Measurements from ENCODE around the gene TENM4. TPM values are rescaled to one million over a fixed set of nuclear protein-coding genes. Genes with fewer than 3 reads are reported as not detected.

Gene TENM4
- total RNA-seq, 1 experiment from 2014 or later = 9.9 TPM

- H3K9me3 Mint-ChIP-seq (ENCODE audit: unreplicated experiment) = no peaks in the 10 kb centered on the region
- TF ChIP-seq, protein P1, sequence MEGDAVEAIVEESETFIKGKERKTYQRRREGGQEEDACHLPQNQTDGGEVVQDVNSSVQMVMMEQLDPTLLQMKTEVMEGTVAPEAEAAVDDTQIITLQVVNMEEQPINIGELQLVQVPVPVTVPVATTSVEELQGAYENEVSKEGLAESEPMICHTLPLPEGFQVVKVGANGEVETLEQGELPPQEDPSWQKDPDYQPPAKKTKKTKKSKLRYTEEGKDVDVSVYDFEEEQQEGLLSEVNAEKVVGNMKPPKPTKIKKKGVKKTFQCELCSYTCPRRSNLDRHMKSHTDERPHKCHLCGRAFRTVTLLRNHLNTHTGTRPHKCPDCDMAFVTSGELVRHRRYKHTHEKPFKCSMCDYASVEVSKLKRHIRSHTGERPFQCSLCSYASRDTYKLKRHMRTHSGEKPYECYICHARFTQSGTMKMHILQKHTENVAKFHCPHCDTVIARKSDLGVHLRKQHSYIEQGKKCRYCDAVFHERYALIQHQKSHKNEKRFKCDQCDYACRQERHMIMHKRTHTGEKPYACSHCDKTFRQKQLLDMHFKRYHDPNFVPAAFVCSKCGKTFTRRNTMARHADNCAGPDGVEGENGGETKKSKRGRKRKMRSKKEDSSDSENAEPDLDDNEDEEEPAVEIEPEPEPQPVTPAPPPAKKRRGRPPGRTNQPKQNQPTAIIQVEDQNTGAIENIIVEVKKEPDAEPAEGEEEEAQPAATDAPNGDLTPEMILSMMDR (IDR thresholded peaks at IDR 0.05; ENCODE audit: unreplicated experiment) = no peak
- H3K27me3 Mint-ChIP-seq (ENCODE audit: insufficient read depth, unreplicated experiment) = no peaks in the 10 kb centered on the region
- no TSS peak for BruUV-seq (replicated peaks)
- intact Hi-C loops (cut with micrococcal nuclease) = no loop called here
- no peak overlapping the region for H3K27ac Mint-ChIP-seq (ENCODE audit: low read depth, unreplicated experiment)
- no peak overlapping the region for H3K4me3 Mint-ChIP-seq (ENCODE audit: unreplicated experiment)
- no peak for DNase-seq (ENCODE audit: unreplicated experiment)
- no peaks in the 10 kb centered on the region for H3K4me1 Mint-ChIP-seq (ENCODE audit: insufficient read depth, unreplicated experiment)
- POLR2A ChIA-PET = no interaction called here
- H3K36me3 Mint-ChIP-seq (ENCODE audit: insufficient read depth, unreplicated experiment) = no peaks in the 10 kb centered on the region
- CTCF ChIA-PET = interaction anchor here (0.6 to 1.5 kb wide), 4 partner anchors 30 to 498 kb away, joined by 3 to 6 read pairs (median 4); no protein-coding TSS in a partner anchor
These were observed 687.5 kb downstream of the TENM4 start for GRCh38 chr11:78753297-78753696.

DNA sequence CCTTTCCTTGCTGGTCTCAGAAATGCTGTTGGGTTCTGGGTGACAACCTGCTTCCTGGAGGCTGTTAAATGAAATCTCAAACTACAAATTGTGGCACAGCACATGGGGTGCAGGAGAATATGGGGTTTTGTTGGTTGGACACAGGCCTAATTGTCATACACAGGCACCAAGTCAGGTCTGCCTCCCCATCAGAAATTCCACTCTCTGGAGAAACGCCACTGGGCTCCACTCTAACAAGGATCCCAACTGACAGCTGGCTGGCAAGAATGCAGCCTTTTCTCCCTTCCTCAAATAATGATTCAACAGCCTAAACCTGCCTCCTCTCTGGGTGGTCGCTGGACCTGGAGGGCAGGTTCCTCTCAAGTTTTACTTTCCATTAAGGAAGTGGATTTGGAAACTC, 688.3 kb downstream of the TENM4 start:
- no peak for DNase-seq (ENCODE audit: unreplicated experiment)
- H3K9me3 Mint-ChIP-seq (ENCODE audit: unreplicated experiment) = no peaks in the 10 kb centered on the region
- no peak overlapping the region for H3K4me3 Mint-ChIP-seq (ENCODE audit: unreplicated experiment)
- H3K36me3 Mint-ChIP-seq (ENCODE audit: insufficient read depth, unreplicated experiment) = no peaks in the 10 kb centered on the region
- ChIA-PET CTCF (interaction anchor here (0.6 to 2.4 kb wide), 4 partner anchors 36 to 257 kb away, joined by 3 to 9 read pairs (median 5); no protein-coding TSS in a partner anchor), POLR2A (no interaction called here)
- intact Hi-C loops (cut with micrococcal nuclease) = no loop called here
- no peaks in the 10 kb centered on the region for H3K4me1 Mint-ChIP-seq (ENCODE audit: insufficient read depth, unreplicated experiment)
- no peaks in the 10 kb centered on the region for H3K27me3 Mint-ChIP-seq (ENCODE audit: insufficient read depth, unreplicated experiment)
- BruUV-seq (replicated peaks) = no TSS peak
- TF ChIP-seq, protein P1 (IDR thresholded peaks at IDR 0.05; ENCODE audit: unreplicated experiment) = no peak
- H3K27ac Mint-ChIP-seq (ENCODE audit: low read depth, unreplicated experiment) = no peak overlapping the region

DNA sequence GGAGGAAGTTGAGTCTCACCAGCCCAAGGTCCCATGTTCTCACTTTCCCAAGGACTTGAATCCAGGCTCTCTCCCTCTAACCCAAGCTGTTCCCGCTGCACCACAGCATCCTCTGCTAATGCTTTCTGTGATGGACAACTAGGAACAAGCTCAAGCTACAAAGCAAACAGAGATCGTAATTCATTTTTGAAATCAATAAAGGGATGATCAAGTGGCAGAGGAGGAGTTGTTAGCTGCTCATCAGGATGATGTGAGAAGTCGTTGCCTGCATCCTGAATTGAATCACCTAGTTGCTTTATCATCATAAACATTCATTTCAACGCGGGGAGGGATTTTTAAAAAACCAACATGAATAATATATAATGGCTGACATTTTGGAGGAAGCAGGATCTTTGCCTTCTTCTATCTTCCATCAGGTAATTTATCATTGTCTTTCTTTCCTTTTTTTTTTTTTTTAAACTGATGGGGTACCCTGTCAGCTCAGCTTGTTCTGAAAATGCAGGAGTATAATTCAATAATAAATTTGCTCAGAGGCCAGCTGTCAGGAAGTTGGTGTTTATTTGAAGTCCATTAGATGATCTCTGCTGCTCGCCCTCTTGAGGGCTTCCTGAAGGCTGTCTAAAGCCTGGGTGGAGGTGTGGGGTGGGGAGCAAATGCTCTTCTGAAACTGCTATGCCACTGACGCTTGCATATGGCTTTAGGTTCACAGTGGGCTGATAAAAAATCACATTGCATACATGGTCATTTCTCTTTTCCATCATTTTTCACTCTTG, 691.7 kb downstream of the TENM4 start:
- POLR2A ChIA-PET = interaction anchor here (0.7 kb wide), 1 partner anchor 15 kb away, joined by 3 read pairs; no protein-coding TSS in a partner anchor
- H3K4me3 Mint-ChIP-seq (ENCODE audit: unreplicated experiment) = no peak overlapping the region
- no peaks in the 10 kb centered on the region for H3K9me3 Mint-ChIP-seq (ENCODE audit: unreplicated experiment)
- no peaks in the 10 kb centered on the region for H3K36me3 Mint-ChIP-seq (ENCODE audit: insufficient read depth, unreplicated experiment)
- no peak for DNase-seq (ENCODE audit: unreplicated experiment)
- H3K4me1 Mint-ChIP-seq (ENCODE audit: insufficient read depth, unreplicated experiment) = no peaks in the 10 kb centered on the region
- TF ChIP-seq, protein P1 (IDR thresholded peaks at IDR 0.05; ENCODE audit: unreplicated experiment) = no peak
- CTCF ChIA-PET = interaction anchor here (1.2 kb wide), 1 partner anchor 30 kb away, joined by 4 read pairs; no protein-coding TSS in a partner anchor
- no peak overlapping the region for H3K27ac Mint-ChIP-seq (ENCODE audit: low read depth, unreplicated experiment)
- no peaks in the 10 kb centered on the region for H3K27me3 Mint-ChIP-seq (ENCODE audit: insufficient read depth, unreplicated experiment)
- intact Hi-C loops (cut with micrococcal nuclease) = no loop called here
- BruUV-seq (replicated peaks) = no TSS peak

DNA sequence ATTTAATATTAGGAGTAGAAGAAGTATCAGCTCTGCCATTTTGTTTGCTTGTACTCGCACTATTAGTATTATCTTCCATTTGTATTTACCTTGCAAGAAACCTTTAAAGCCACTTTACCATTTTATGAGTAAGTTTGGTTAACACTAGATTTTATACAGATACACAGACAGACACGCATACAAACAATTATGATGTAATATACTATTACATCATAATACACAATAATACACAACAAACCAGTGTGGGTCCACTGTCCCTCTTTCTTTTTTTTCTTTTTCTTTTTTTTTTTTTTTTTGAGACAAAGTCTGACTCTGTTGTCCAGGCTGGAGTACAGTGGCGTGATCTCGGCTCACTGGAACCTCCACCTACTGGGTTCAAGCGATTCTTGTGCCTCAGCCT, 695.9 kb downstream of the TENM4 start:
- Mint-ChIP-seq H3K4me1 (ENCODE audit: insufficient read depth, unreplicated experiment) (peaks cover 15% of the 10 kb centered on the region), H3K27ac (ENCODE audit: low read depth, unreplicated experiment) (no peak overlapping the region), H3K27me3 (ENCODE audit: insufficient read depth, unreplicated experiment) (no peaks in the 10 kb centered on the region), H3K4me3 (ENCODE audit: unreplicated experiment) (no peak overlapping the region), H3K36me3 (ENCODE audit: insufficient read depth, unreplicated experiment) (no peaks in the 10 kb centered on the region), H3K9me3 (ENCODE audit: unreplicated experiment) (no peaks in the 10 kb centered on the region)
- no peak for DNase-seq (ENCODE audit: unreplicated experiment)
- POLR2A ChIA-PET = no interaction called here
- BruUV-seq (replicated peaks) = no TSS peak
- intact Hi-C loops (cut with micrococcal nuclease) = no loop called here
- CTCF ChIA-PET = interaction anchor here (1.6 kb wide), 1 partner anchor 216 kb away, joined by 3 read pairs; no protein-coding TSS in a partner anchor
- TF ChIP-seq, protein P1 (IDR thresholded peaks at IDR 0.05; ENCODE audit: unreplicated experiment) = no peak

Measured in MCF 10A (cell line).